HepG2 (cell line): ENCODE measurements around the gene WDR86. TPM values are rescaled to one million over a fixed set of nuclear protein-coding genes. Genes with fewer than 3 reads are reported as not detected.

ENCODE experiments used
- ATAC-seq: fragments of 200-7000 bp; cut with Tn5 transposase; 3 replicates; pipeline ENCODE4 v1.9.1; 2020; ENCODE audit warnings: mild to moderate bottlenecking, moderate library complexity
- BruUV-seq: library from RNA; stranded (reverse); fragments of 400-500 nt; replicated peaks from 2 replicates; lab custom pipeline; 2021; lab: Mats Ljungman, UMichigan
- CTCF ChIA-PET: fragments of 300-600 bp; formaldehyde crosslinking; extraction: SDS; loops from one replicate; lab custom pipeline; 2021; ENCODE audit warnings: low total read pairs, inconsistent platforms, low intra/inter-chr PET ratio; lab: Yijun Ruan, JAX
- POLR2A ChIA-PET: fragments of 350-600 bp; sonication (Branson Sonifier 250); formaldehyde crosslinking; loops from one replicate; lab custom pipeline; 2020; ENCODE audit warnings: antibody characterized with exemption, inconsistent platforms; lab: Yijun Ruan, JAX
- DNase-seq: peaks from one replicate; pipeline ENCODE4 v3.0.0-alpha.2; 2015; ENCODE audit warnings: low spot score
- FAIRE-seq: peaks from 3 replicates; lab custom pipeline; 2011; peaks lifted over from hg19 to GRCh38; lab: Jason Lieb, UNC
- H2AFZ ChIP-seq: one replicate; pipeline ENCODE4 v1.6.1; 2011; ENCODE audit warnings: low read length, inconsistent platforms
- H3K27ac ChIP-seq: fragments of 300-600 bp; 3 replicates; pipeline ENCODE4 v1.8.0; 2011; ENCODE audit warnings: mixed run types, mild to moderate bottlenecking, mixed read lengths, low read length, inconsistent platforms; ENCODE audit not compliant: insufficient read depth; ENCODE audit errors: extremely low read length
- H3K27me3 ChIP-seq, 2 experiments: fragments of 200-600 bp in 1 of 2; 2 replicates in 1 of 2; 3 replicates in 1 of 2; pipeline versions ENCODE4 v1.6.0 to v1.8.0; 2011; ENCODE audit warnings: low read length in 2 of 2, mild to moderate bottlenecking in 2 of 2, moderate library complexity in 2 of 2, inconsistent platforms in 1 of 2; ENCODE audit not compliant: insufficient read depth in 2 of 2, control insufficient read depth in 1 of 2
- H3K36me3 ChIP-seq, 2 experiments: fragments of 200-600 bp in 1 of 2; replicated peaks in 1 of 2; 2 replicates in 1 of 2; 3 replicates in 1 of 2; pipeline versions ENCODE4 v1.5.1 to v1.8.0; 2011; ENCODE audit warnings: low read length in 2 of 2, inconsistent platforms in 1 of 2; ENCODE audit not compliant: insufficient read depth in 2 of 2, control insufficient read depth in 1 of 2
- H3K4me1 ChIP-seq: 2 replicates; pipeline ENCODE4 v1.5.1; 2012; ENCODE audit warnings: low read length, inconsistent platforms; ENCODE audit not compliant: insufficient read depth
- H3K4me2 ChIP-seq: 2 replicates; pipeline ENCODE4 v1.6.0; 2011; ENCODE audit warnings: low read depth, low read length, inconsistent platforms
- H3K4me3 ChIP-seq, 3 experiments: fragments of 200-600 bp in 1 of 3; sonication (generic), shearing (Covaris generic) in 1 of 3; replicated peaks in 1 of 3; 2 replicates each; pipeline ENCODE4 v1.5.1; 2011 to 2016; ENCODE audit warnings: low read length in 3 of 3, inconsistent platforms in 2 of 3, low read depth in 2 of 3, mild to moderate bottlenecking in 2 of 3, control low read depth in 1 of 3, mixed read lengths in 1 of 3; ENCODE audit not compliant: insufficient read depth in 1 of 3
- H3K79me2 ChIP-seq: one replicate; pipeline ENCODE4 v1.6.1; 2011; ENCODE audit warnings: low read length, inconsistent platforms; ENCODE audit not compliant: insufficient read depth
- H3K9ac ChIP-seq: 2 replicates; pipeline ENCODE4 v1.6.0; 2011; ENCODE audit warnings: mild to moderate bottlenecking, low read depth, low read length, inconsistent platforms; ENCODE audit not compliant: insufficient read depth
- H3K9me3 ChIP-seq: 2 replicates; pipeline ENCODE4 v1.5.1; 2012; ENCODE audit warnings: mild to moderate bottlenecking, low read length
- H4K20me1 ChIP-seq: 2 replicates; pipeline ENCODE4 v1.6.0; 2011; ENCODE audit warnings: inconsistent platforms, mild to moderate bottlenecking, low read length, moderate library complexity; ENCODE audit not compliant: insufficient read depth
- ATF1 ChIP-seq: IDR thresholded peaks from 2 replicates; pipeline ENCODE4 v1.6.1; 2016; ENCODE audit warnings: mild to moderate bottlenecking, control low read depth
- CHCHD3 ChIP-seq: sonication (generic); formaldehyde crosslinking; IDR thresholded peaks from 2 replicates; pipeline ENCODE4 v1.8.0; 2022; ENCODE audit warnings: mild to moderate bottlenecking, missing genetic modification reagents, moderate library complexity
- CREM ChIP-seq, 2 experiments: sonication (generic) in 1 of 2; formaldehyde crosslinking in 1 of 2; IDR thresholded peaks; 2 replicates each; pipeline versions ENCODE4 v1.4.0 to v1.6.1; 2016 to 2020; ENCODE audit warnings: antibody characterized with exemption in 1 of 2, mild to moderate bottlenecking in 1 of 2, missing genetic modification reagents in 1 of 2
- FOSL1 ChIP-seq: sonication (generic); formaldehyde crosslinking; IDR thresholded peaks from 2 replicates; pipeline ENCODE4 v1.9.0; 2021; ENCODE audit warnings: missing genetic modification reagents, borderline replicate concordance
- IKZF1 ChIP-seq: fragments of 450-650 bp; IDR thresholded peaks from 2 replicates; pipeline ENCODE4 v1.7.1; 2016
- KLF12 ChIP-seq: sonication (generic); formaldehyde crosslinking; IDR thresholded peaks from 2 replicates; pipeline ENCODE4 v1.4.0; 2020; ENCODE audit warnings: missing genetic modification reagents, borderline replicate concordance
- LCORL ChIP-seq, 2 experiments: fragments of 450-650 bp in 1 of 2; sonication (generic) in 1 of 2; formaldehyde crosslinking in 1 of 2; IDR thresholded peaks; 2 replicates each; pipeline versions ENCODE4 v1.5.0 to v1.6.1; 2017 to 2020; ENCODE audit warnings: antibody characterized with exemption in 1 of 2, missing genetic modification reagents in 1 of 2
- MAF1 ChIP-seq: sonication (generic); formaldehyde crosslinking; IDR thresholded peaks from 2 replicates; pipeline ENCODE4 v1.5.0; 2020; ENCODE audit warnings: missing genetic modification reagents, borderline replicate concordance
- MXI1 ChIP-seq: IDR thresholded peaks from 3 replicates; pipeline ENCODE4 v1.6.1; 2012; ENCODE audit warnings: low read depth, low read length, inconsistent platforms, borderline replicate concordance
- POLR2AphosphoS2 ChIP-seq: IDR thresholded peaks from 2 replicates; pipeline ENCODE4 v1.6.1; 2011; ENCODE audit warnings: low read depth, low read length, improper control_type of control experiment
- RAD51 ChIP-seq: fragments of 450-650 bp; IDR thresholded peaks from 2 replicates; pipeline ENCODE4 v1.6.1; 2016; ENCODE audit warnings: borderline replicate concordance
- TFDP1 ChIP-seq: IDR thresholded peaks from 2 replicates; pipeline ENCODE4 v1.6.1; 2016; ENCODE audit warnings: missing compliant biosample characterization, missing genetic modification reagents, borderline replicate concordance
- U2AF1 ChIP-seq: fragments of 200-400 bp; formaldehyde crosslinking; optimal IDR thresholded peaks from 2 replicates; pipeline ENCODE3; 2017; ENCODE audit warnings: mild to moderate bottlenecking, low read depth, low read length
- ZNF263 ChIP-seq: sonication (generic); formaldehyde crosslinking; IDR thresholded peaks from 2 replicates; pipeline ENCODE4 v1.4.0; 2020; ENCODE audit warnings: missing genetic modification reagents
- ZNF441 ChIP-seq: sonication (generic); formaldehyde crosslinking; IDR thresholded peaks from 2 replicates; pipeline ENCODE4 v1.7.0; 2021; ENCODE audit warnings: missing genetic modification reagents, borderline replicate concordance
- WGBS: methylation state at CpG from one replicate; pipeline ENCODE4 v1.1.6; 2017; ENCODE audit warnings: low lambda C conversion rate; 5-methylcytosine and 5-hydroxymethylcytosine counted together
- in situ Hi-C: cut with HindIII; loops from 2 replicates; pipeline ENCODE4 v1.10.0; 2017; ENCODE audit warnings: low pct_unique_long_range_greater_than_20kb; ENCODE audit not compliant: extremely low pct_ligation_motif_present
- intact Hi-C: fragments of 100-400 bp; cut with micrococcal nuclease; formaldehyde crosslinking; loops from one replicate; pipeline ENCODE4 v1.10.0; 2022; ENCODE audit not compliant: unreplicated experiment
- polyA plus RNA-seq, 8 experiments: library from polyadenylated mRNA; depleted of rRNA in 3 of 8; stranded (reverse) in 7 of 8; unstranded in 1 of 8; fragments of >200 nt; fragmentation: Illumina TruSeq in 4 of 8; extraction: Trizol in 4 of 8; gene quantifications; 2 replicates each; pipeline versions ENCODE4 v1.2.1 to v1.2.3, GENCODE V29; 2011 to 2016; ENCODE audit warnings: low read depth in 4 of 8, missing spikeins in 1 of 8, mixed read lengths in 1 of 8; ENCODE audit not compliant: insufficient read depth in 1 of 8
- total RNA-seq, 5 experiments: library from RNA; depleted of rRNA; stranded (reverse); fragments of >200 nt; fragmentation: Illumina TruSeq; extraction: Trizol; gene quantifications; 2 replicates each; pipeline ENCODE4 v1.2.3, GENCODE V29; 2016; ENCODE audit warnings: low read depth in 1 of 5
- TF ChIP-seq, protein P1 (sequence below): sonication (generic); formaldehyde crosslinking; IDR thresholded peaks from 2 replicates; pipeline ENCODE4 v1.5.1; 2020; ENCODE audit warnings: missing genetic modification reagents, mild to moderate bottlenecking, borderline replicate concordance
- TF ChIP-seq, protein P2 (sequence below): sonication (generic); formaldehyde crosslinking; IDR thresholded peaks from 2 replicates; pipeline ENCODE4 v1.4.0; 2020; ENCODE audit warnings: missing genetic modification reagents

WDR86 gene
- total and polyA plus RNA-seq, 2 of the 13 experiments (the other 11 are each of a cell fraction or from before 2014, with no cell fraction given): 0.11 to 2.9 TPM

GRCh38 chr7:151389768-151390597, 19.9 kb downstream of the WDR86 start:
- no peaks in the 10 kb centered on the region for H3K4me1 ChIP-seq
- ATAC-seq (no peak), FAIRE-seq (no peak), DNase-seq (no peak)
- ChIA-PET POLR2A (no interaction called here), CTCF (no interaction called here)
- no peaks in the 10 kb centered on the region for H3K79me2 ChIP-seq
- H3K36me3 ChIP-seq: no peaks in the 10 kb centered on the region
- in situ Hi-C loops: no loop called here
- H3K4me3 ChIP-seq: no peak overlapping the region
- 42% methylated on average over 17 of the region's 24 CpGs for WGBS
- no TSS peak for BruUV-seq
- H3K4me2 ChIP-seq: no peak overlapping the region
- H3K27ac ChIP-seq: no peak overlapping the region
- no peak overlapping the region for H3K9ac ChIP-seq
- H2AFZ ChIP-seq: no peak overlapping the region
- no peaks in the 10 kb centered on the region for H3K9me3 ChIP-seq
- intact Hi-C loops: no loop called here
- H3K27me3 ChIP-seq: peaks cover 23 to 97% of the 10 kb centered on the region in 2 experiments; a peak in 4 of 5 replicates
- no peaks in the 10 kb centered on the region for H4K20me1 ChIP-seq
- TF ChIP-seq, protein P1, sequence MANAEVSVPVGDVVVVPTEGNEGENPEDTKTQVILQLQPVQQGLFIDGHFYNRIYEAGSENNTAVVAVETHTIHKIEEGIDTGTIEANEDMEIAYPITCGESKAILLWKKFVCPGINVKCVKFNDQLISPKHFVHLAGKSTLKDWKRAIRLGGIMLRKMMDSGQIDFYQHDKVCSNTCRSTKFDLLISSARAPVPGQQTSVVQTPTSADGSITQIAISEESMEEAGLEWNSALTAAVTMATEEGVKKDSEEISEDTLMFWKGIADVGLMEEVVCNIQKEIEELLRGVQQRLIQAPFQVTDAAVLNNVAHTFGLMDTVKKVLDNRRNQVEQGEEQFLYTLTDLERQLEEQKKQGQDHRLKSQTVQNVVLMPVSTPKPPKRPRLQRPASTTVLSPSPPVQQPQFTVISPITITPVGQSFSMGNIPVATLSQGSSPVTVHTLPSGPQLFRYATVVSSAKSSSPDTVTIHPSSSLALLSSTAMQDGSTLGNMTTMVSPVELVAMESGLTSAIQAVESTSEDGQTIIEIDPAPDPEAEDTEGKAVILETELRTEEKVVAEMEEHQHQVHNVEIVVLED (CRISPR knock-in tag): no peak
- TF ChIP-seq MXI1 (no peak), FOSL1 (CRISPR knock-in tag) (no peak), ZNF441 (no peak), TFDP1 (no peak), CHCHD3 (CRISPR knock-in tag) (no peak), CREM (IDR thresholded peaks at IDR 0.05) (no peak), CREM (CRISPR knock-in tag; IDR thresholded peaks at IDR 0.05) (no peak), IKZF1 (no peak), ZNF263 (no peak), ATF1 (CRISPR knock-in tag) (no peak), POLR2AphosphoS2 (no peak), RAD51 (no peak), U2AF1 (no peak), LCORL (IDR thresholded peaks at IDR 0.05) (no peak), LCORL (CRISPR knock-in tag; IDR thresholded peaks at IDR 0.05) (no peak), MAF1 (CRISPR knock-in tag) (no peak), KLF12 (CRISPR knock-in tag) (no peak)
- TF ChIP-seq, protein P2, sequence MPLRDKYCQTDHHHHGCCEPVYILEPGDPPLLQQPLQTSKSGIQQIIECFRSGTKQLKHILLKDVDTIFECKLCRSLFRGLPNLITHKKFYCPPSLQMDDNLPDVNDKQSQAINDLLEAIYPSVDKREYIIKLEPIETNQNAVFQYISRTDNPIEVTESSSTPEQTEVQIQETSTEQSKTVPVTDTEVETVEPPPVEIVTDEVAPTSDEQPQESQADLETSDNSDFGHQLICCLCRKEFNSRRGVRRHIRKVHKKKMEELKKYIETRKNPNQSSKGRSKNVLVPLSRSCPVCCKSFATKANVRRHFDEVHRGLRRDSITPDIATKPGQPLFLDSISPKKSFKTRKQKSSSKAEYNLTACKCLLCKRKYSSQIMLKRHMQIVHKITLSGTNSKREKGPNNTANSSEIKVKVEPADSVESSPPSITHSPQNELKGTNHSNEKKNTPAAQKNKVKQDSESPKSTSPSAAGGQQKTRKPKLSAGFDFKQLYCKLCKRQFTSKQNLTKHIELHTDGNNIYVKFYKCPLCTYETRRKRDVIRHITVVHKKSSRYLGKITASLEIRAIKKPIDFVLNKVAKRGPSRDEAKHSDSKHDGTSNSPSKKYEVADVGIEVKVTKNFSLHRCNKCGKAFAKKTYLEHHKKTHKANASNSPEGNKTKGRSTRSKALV: no peak
